ENCODE data around the gene ALPP.

DNA sequence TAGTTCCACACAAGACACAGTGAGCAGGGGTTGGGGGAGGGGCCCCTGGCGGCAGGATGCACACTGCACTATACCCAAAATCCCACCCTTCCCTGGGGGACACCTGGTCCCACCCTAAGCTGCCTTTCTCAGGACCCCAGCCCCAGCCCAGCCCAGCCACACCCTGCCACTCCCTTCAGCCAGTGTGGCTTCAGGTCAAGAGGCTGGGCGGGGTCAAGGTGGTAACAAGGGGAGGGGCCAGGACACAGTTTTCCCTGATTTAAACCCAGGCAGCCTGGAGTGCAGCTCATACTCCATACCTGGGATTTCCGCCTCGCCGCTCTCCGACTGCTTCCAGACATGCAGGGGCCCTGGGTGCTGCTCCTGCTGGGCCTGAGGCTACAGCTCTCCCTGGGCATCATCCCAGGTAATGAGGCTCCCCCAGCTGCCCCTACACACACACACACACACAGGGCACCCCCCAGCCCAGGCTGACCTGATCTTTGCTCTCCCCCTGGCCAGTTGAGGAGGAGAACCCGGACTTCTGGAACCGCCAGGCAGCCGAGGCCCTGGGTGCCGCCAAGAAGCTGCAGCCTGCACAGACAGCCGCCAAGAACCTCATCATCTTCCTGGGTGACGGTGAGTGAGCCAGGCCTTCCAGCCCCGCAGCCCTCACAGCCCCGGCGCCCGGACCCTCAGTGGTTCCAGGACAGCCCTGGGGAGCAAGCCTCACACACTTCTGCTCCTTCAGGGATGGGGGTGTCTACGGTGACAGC is 28.2 kb downstream of the ALPP start, which contains the start of gene ALPG:
- TF ChIP-seq, protein P1, sequence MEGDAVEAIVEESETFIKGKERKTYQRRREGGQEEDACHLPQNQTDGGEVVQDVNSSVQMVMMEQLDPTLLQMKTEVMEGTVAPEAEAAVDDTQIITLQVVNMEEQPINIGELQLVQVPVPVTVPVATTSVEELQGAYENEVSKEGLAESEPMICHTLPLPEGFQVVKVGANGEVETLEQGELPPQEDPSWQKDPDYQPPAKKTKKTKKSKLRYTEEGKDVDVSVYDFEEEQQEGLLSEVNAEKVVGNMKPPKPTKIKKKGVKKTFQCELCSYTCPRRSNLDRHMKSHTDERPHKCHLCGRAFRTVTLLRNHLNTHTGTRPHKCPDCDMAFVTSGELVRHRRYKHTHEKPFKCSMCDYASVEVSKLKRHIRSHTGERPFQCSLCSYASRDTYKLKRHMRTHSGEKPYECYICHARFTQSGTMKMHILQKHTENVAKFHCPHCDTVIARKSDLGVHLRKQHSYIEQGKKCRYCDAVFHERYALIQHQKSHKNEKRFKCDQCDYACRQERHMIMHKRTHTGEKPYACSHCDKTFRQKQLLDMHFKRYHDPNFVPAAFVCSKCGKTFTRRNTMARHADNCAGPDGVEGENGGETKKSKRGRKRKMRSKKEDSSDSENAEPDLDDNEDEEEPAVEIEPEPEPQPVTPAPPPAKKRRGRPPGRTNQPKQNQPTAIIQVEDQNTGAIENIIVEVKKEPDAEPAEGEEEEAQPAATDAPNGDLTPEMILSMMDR (IDR thresholded peaks at IDR 0.05): no peak
- TF ChIP-seq ESRRA (CRISPR knock-in tag; IDR thresholded peaks at IDR 0.05; ENCODE audit: borderline replicate concordance) (no peak), SMAD3 (CRISPR knock-in tag; IDR thresholded peaks at IDR 0.05; ENCODE audit: borderline replicate concordance) (no peak)
- TF ChIP-seq, protein P2, sequence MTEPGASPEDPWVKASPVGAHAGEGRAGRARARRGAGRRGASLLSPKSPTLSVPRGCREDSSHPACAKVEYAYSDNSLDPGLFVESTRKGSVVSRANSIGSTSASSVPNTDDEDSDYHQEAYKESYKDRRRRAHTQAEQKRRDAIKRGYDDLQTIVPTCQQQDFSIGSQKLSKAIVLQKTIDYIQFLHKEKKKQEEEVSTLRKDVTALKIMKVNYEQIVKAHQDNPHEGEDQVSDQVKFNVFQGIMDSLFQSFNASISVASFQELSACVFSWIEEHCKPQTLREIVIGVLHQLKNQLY (CRISPR knock-in tag; IDR thresholded peaks at IDR 0.05): no peak
- TF ChIP-seq, protein P3, sequence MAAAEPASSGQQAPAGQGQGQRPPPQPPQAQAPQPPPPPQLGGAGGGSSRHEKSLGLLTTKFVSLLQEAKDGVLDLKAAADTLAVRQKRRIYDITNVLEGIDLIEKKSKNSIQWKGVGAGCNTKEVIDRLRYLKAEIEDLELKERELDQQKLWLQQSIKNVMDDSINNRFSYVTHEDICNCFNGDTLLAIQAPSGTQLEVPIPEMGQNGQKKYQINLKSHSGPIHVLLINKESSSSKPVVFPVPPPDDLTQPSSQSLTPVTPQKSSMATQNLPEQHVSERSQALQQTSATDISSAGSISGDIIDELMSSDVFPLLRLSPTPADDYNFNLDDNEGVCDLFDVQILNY (CRISPR knock-in tag; IDR thresholded peaks at IDR 0.05): no peak
- TF ChIP-seq, protein P4, sequence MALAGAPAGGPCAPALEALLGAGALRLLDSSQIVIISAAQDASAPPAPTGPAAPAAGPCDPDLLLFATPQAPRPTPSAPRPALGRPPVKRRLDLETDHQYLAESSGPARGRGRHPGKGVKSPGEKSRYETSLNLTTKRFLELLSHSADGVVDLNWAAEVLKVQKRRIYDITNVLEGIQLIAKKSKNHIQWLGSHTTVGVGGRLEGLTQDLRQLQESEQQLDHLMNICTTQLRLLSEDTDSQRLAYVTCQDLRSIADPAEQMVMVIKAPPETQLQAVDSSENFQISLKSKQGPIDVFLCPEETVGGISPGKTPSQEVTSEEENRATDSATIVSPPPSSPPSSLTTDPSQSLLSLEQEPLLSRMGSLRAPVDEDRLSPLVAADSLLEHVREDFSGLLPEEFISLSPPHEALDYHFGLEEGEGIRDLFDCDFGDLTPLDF (CRISPR knock-in tag; IDR thresholded peaks at IDR 0.05): no peak
